Cardiac muscle cell (in vitro differentiated cells and primary cell): ENCODE measurements around the gene PLD2. TPM values are rescaled to one million over a fixed set of nuclear protein-coding genes. Genes with fewer than 3 reads are reported as not detected.

Experiments used
- DNase-seq, 2 donors: peaks; one replicate each; pipeline versions ENCODE4 v3.0.0 to v3.0.0-alpha.2; 2010 to 2017; ENCODE audit warnings: low read depth in 1 of 2, low spot score in 1 of 2
- H3K27ac ChIP-seq: fragments of 200-600 bp; sonication (generic); 2 replicates; pipeline ENCODE4 v1.5.1; 2016
- H3K27me3 ChIP-seq: fragments of 200-600 bp; sonication (generic); 2 replicates; pipeline ENCODE4 v1.6.0; 2016; ENCODE audit warnings: control low read depth
- H3K36me3 ChIP-seq: fragments of 200-600 bp; sonication (generic); 2 replicates; pipeline ENCODE4 v1.5.1; 2016; ENCODE audit warnings: control low read depth
- H3K4me1 ChIP-seq: fragments of 200-600 bp; sonication (generic); 2 replicates; pipeline ENCODE4 v1.8.1; 2017; ENCODE audit warnings: low read depth, mild to moderate bottlenecking, mixed run types
- H3K4me3 ChIP-seq: fragments of 200-600 bp; sonication (generic); 2 replicates; pipeline ENCODE4 v1.5.1; 2016; ENCODE audit warnings: mild to moderate bottlenecking
- H3K9me3 ChIP-seq: fragments of 200-600 bp; sonication (generic); 2 replicates; pipeline ENCODE4 v1.5.1; 2017; ENCODE audit warnings: low read depth, mild to moderate bottlenecking, control low read depth
- polyA plus RNA-seq: library from polyadenylated mRNA; unstranded; fragments of >200 nt; fragmentation: Nextera tagmentation; extraction: Ambion mirVana; gene quantifications from 2 replicates; pipeline ENCODE4 v1.2.1, GENCODE V29; 2016
- total RNA-seq: library from RNA; depleted of rRNA; stranded (reverse); fragments of >200 nt; gene quantifications from 2 replicates; pipeline ENCODE4 v1.2.3, GENCODE V29; 2016
- TF ChIP-seq, protein P1 (sequence below): IDR thresholded peaks from 2 replicates; pipeline ENCODE4 v1.5.1; 2012; ENCODE audit warnings: low read depth, mild to moderate bottlenecking, low read length

PLD2 gene
- total and polyA plus RNA-seq, 2 experiments from 2014 or later: 15.0 to 16.8 TPM

DNA sequence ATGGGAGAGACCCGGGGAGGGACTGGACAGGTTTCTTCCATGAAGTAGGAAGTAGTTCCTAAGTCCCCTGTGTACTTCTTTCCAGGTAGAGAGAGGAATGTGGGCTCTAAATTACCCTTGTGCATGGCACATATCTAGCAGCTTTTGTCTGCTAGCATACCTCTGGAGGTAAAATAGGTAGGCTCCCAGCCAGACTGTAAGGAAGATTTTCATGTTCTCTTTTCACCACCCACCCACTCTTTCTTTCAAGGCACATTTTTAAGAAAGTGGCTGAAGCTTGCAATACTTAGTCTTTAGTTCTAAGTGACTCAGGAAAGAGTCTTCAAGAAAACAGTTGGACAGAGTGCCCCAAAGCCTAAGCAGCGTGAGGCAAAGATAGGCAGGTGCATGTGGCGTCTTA is 35.4 kb downstream of the PLD2 start:
- no peak for DNase-seq
- TF ChIP-seq, protein P1, sequence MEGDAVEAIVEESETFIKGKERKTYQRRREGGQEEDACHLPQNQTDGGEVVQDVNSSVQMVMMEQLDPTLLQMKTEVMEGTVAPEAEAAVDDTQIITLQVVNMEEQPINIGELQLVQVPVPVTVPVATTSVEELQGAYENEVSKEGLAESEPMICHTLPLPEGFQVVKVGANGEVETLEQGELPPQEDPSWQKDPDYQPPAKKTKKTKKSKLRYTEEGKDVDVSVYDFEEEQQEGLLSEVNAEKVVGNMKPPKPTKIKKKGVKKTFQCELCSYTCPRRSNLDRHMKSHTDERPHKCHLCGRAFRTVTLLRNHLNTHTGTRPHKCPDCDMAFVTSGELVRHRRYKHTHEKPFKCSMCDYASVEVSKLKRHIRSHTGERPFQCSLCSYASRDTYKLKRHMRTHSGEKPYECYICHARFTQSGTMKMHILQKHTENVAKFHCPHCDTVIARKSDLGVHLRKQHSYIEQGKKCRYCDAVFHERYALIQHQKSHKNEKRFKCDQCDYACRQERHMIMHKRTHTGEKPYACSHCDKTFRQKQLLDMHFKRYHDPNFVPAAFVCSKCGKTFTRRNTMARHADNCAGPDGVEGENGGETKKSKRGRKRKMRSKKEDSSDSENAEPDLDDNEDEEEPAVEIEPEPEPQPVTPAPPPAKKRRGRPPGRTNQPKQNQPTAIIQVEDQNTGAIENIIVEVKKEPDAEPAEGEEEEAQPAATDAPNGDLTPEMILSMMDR: no peak
- peaks cover 21% of the 10 kb centered on the region for H3K4me1 ChIP-seq
- no peaks in the 10 kb centered on the region for H3K27me3 ChIP-seq
- H3K36me3 ChIP-seq: no peaks in the 10 kb centered on the region
- H3K4me3 ChIP-seq: no peak overlapping the region
- H3K27ac ChIP-seq: no peak overlapping the region
- no peaks in the 10 kb centered on the region for H3K9me3 ChIP-seq

DNA sequence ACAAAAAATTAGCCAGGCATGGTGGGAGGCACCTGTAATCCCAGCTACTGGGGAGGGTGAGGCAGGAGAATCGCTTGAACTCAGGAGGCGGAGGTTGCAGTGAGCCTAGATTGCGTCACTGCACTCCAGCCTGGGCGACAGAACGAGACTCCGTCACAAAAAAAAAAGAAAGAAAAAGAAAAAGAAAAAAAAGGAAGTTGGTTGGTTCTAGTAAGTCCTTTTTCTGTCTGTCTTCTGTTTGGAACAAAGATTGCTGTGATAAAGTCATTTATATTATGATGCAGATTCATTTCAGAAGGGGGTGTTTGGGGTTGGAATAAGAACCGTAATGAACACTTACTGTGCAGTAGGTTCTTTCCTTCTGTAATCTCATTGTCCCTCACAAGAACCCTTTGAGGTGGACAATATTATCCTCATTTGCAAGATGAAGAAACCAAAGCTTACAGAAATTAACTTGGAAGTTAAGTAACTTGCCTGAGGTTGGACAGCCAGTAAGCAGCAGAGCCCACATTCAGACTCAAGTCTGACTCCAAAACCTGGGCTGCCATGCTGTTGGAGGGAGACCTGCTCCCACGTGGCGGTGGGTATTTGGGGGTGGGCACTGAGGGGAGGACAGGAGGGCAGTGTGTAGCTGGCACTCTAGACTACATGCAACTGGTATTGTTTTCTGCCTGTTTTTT is 36.5 kb downstream of the PLD2 start:
- Histone ChIP-seq H3K4me3 (no peak overlapping the region), H3K9me3 (no peaks in the 10 kb centered on the region), H3K27ac (no peak overlapping the region), H3K27me3 (no peaks in the 10 kb centered on the region), H3K4me1 (peaks cover 10% of the 10 kb centered on the region), H3K36me3 (no peaks in the 10 kb centered on the region)
- no peak for DNase-seq
- TF ChIP-seq, protein P1: no peak

DNA sequence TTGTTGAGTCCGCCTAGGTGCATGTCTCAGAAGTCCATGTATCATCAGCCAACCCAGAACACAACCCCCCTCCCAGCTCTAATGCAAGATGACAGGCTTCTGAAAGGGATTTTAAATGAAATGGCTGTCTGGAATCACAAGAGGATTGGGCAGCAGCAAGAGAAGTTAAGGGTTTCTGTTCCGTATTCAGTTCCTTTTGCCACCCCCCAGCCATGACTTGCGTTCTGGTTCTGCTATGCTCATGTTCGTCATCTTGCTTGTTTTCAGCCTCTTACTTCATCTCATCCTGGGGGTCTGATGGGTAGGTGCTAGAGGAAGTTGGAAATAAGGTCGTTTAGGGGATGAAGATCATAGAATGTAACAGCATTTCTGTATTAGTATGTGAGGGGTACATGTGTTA is 38.2 kb downstream of the PLD2 start:
- H3K4me1 ChIP-seq: peaks cover 6% of the 10 kb centered on the region

DNA sequence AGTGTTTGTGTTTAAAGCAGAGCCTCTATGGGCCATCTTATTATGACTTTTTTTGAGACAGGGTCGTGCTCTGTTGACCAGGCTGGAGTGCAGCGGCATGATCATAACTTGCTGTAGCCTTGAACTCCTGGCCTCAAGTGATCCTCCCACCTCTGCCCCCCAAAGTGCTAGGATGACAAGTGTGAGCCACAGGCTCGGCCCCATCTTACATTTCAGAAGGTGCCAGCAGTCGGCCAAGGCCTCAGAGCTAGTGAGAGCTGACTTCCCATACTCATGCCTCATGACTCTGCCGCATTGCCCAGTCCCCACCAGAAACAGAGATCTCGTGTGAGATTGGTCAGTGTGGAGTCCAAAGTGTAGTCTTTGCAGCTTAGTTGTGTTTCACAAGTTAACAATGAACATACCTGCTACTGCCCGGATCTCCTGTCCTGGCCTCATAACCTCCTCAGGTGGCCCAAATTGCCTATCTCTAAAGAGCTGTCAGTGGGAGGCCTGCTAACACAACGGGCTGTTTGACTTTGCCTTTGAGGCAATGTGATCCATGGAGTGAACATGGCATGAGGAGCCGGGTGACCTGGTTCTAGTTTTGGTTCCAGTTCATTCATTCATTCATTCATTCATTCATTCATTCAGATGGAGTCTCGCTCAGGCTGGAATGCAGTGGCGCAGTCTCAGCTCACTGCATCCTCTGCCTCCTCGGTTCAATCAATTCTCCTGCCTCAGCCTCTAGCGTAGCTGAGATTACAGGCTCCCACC is 39.9 kb downstream of the PLD2 start:
- no peaks in the 10 kb centered on the region for H3K27me3 ChIP-seq
- H3K4me3 ChIP-seq: no peak overlapping the region
- H3K27ac ChIP-seq: no peak overlapping the region
- TF ChIP-seq, protein P1: no peak
- no peak for DNase-seq
- H3K4me1 ChIP-seq: no peaks in the 10 kb centered on the region
- H3K36me3 ChIP-seq: no peaks in the 10 kb centered on the region
- H3K9me3 ChIP-seq: no peaks in the 10 kb centered on the region

More for the DNA sequence above, 38.2 kb downstream of the PLD2 start:
- DNase-seq: no peak
- no peaks in the 10 kb centered on the region for H3K27me3 ChIP-seq
- TF ChIP-seq, protein P1: no peak
- no peaks in the 10 kb centered on the region for H3K36me3 ChIP-seq
- H3K27ac ChIP-seq: no peak overlapping the region
- no peak overlapping the region for H3K4me3 ChIP-seq
- H3K9me3 ChIP-seq: no peaks in the 10 kb centered on the region

DNA sequence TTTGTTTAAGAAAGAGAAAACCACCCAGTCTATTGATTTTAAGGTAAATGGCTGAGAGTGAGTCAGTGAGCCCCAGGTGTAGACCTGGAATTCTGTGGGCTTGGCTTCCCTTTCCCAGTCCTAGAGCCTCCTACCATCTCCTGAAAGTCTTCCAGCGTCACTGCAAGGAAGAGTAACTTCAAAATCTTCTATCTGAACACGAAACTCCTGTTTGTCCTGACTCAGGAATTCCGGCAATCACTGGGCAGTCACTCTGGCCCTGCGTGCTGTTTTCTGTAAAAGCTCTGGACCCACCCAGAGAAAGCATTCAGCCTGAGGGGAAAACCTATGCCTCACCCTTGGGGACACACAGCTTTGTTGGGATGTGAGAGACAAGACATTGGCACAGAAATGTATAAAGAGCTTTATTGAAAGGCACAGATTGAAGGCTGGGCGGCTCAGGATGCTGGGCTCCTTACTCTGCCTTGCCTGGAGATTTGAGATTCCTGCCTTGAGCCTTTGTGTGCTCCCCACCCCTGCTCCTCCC is 42.1 kb downstream of the PLD2 start:
- H3K27ac ChIP-seq: no peak overlapping the region
- H3K4me3 ChIP-seq: no peak overlapping the region
- H3K36me3 ChIP-seq: no peaks in the 10 kb centered on the region
- no peaks in the 10 kb centered on the region for H3K27me3 ChIP-seq
- no peaks in the 10 kb centered on the region for H3K9me3 ChIP-seq
- no peak for DNase-seq
- H3K4me1 ChIP-seq: peaks cover under 1% of the 10 kb centered on the region
- TF ChIP-seq, protein P1: no peak
